GM12878 (cell line): ENCODE results near the gene KDF1. TPM values are rescaled to one million over a fixed set of nuclear protein-coding genes. Genes with fewer than 3 reads are reported as not detected.

ENCODE experiments used
- ATAC-seq: fragments of 200-7000 bp; cut with Tn5 transposase; 3 replicates; pipeline ENCODE4 v1.9.1; 2020; ENCODE audit warnings: mild to moderate bottlenecking, moderate library complexity
- BruUV-seq: library from RNA; stranded (reverse); fragments of 400-500 nt; replicated peaks from 2 replicates; lab custom pipeline; 2021; lab: Mats Ljungman, UMichigan
- CTCF ChIA-PET: fragments of 300-600 bp; sonication (Branson Sonifier 250); formaldehyde crosslinking; extraction: SDS; loops from one replicate; lab custom pipeline; 2021; ENCODE audit warnings: inconsistent platforms; lab: Yijun Ruan, JAX
- POLR2A ChIA-PET: fragments of 350-600 bp; formaldehyde crosslinking; extraction: SDS; loops from one replicate; lab custom pipeline; 2021; ENCODE audit warnings: inconsistent platforms; lab: Charles Lee
- RAD21 ChIA-PET: fragments of 300-600 bp; sonication (Branson Sonifier 250); formaldehyde crosslinking; loops from one replicate; lab custom pipeline; 2023; ENCODE audit warnings: antibody characterized with exemption; ENCODE audit not compliant: unreplicated experiment; lab: Charles Lee
- SMC1A ChIA-PET: fragments of 300-600 bp; sonication (Branson Sonifier 250); formaldehyde crosslinking; loops from one replicate; lab custom pipeline; 2023; ENCODE audit not compliant: unreplicated experiment, uncharacterized antibody; lab: Charles Lee
- DNase-seq: peaks from one replicate; pipeline ENCODE4 v3.0.0-alpha.2; 2011; ENCODE audit warnings: low read depth, low spot score
- FAIRE-seq: peaks from 3 replicates; lab custom pipeline; 2011; peaks lifted over from hg19 to GRCh38; lab: Jason Lieb, UNC
- H2AFZ ChIP-seq: 2 replicates; pipeline ENCODE4 v1.6.0; 2011; ENCODE audit warnings: low read depth, low read length, control low read depth; ENCODE audit not compliant: control insufficient read depth
- H3K27ac ChIP-seq: 2 replicates; pipeline ENCODE4 v1.5.1; 2011; ENCODE audit warnings: control low read depth; ENCODE audit not compliant: control insufficient read depth, insufficient read depth
- H3K27me3 ChIP-seq, 2 experiments: replicated peaks in 1 of 2; 2 replicates each; pipeline versions ENCODE4 v1.6.0 to v1.6.1; 2011; ENCODE audit warnings: low read length in 1 of 2; ENCODE audit not compliant: control insufficient read depth in 2 of 2, insufficient read depth in 2 of 2
- H3K36me3 ChIP-seq, 2 experiments: 2 replicates each; pipeline ENCODE4 v1.5.1; 2011; ENCODE audit warnings: low read length in 1 of 2; ENCODE audit not compliant: control insufficient read depth in 2 of 2, insufficient read depth in 2 of 2
- H3K4me1 ChIP-seq: 2 replicates; pipeline ENCODE4 v1.6.1; 2011; ENCODE audit warnings: mild to moderate bottlenecking, low read length, moderate library complexity, mixed read lengths; ENCODE audit not compliant: control insufficient read depth, insufficient read depth
- H3K4me2 ChIP-seq: 2 replicates; pipeline ENCODE4 v1.6.0; 2011; ENCODE audit warnings: control low read depth; ENCODE audit not compliant: control insufficient read depth, insufficient read depth
- H3K4me3 ChIP-seq: fragments of 200-600 bp; sonication (generic); 2 replicates; pipeline ENCODE4 v1.5.1; 2016
- H3K79me2 ChIP-seq: 2 replicates; pipeline ENCODE4 v1.6.0; 2011; ENCODE audit warnings: low read length; ENCODE audit not compliant: control insufficient read depth, insufficient read depth
- H3K9ac ChIP-seq: 2 replicates; pipeline ENCODE4 v1.8.0; 2011; ENCODE audit warnings: low read length, control low read depth, mixed read lengths; ENCODE audit not compliant: control insufficient read depth, insufficient read depth
- H3K9me3 ChIP-seq: replicated peaks from 3 replicates; pipeline ENCODE4 v1.5.1; 2011; ENCODE audit warnings: mild to moderate bottlenecking, low read length; ENCODE audit not compliant: control insufficient read depth, insufficient read depth
- H4K20me1 ChIP-seq: 2 replicates; pipeline ENCODE4 v1.6.0; 2011; ENCODE audit not compliant: control insufficient read depth, insufficient read depth
- ATF2 ChIP-seq: IDR thresholded peaks from 2 replicates; pipeline ENCODE4 v1.6.1; 2012; ENCODE audit warnings: low read length, inconsistent platforms
- BCL3 ChIP-seq: IDR thresholded peaks from 2 replicates; pipeline ENCODE4 v1.6.1; 2011; ENCODE audit warnings: borderline replicate concordance, low read depth, mild to moderate bottlenecking, moderate library complexity, low read length; ENCODE audit not compliant: insufficient read depth, poor library complexity, severe bottlenecking
- CUX1 ChIP-seq: IDR thresholded peaks from 2 replicates; pipeline ENCODE4 v1.6.1; 2012; ENCODE audit warnings: improper control_type of control experiment, low read depth, low read length; ENCODE audit not compliant: insufficient replicate concordance
- EZH2 ChIP-seq: IDR thresholded peaks from 2 replicates; pipeline ENCODE4 v1.6.1; 2012; ENCODE audit warnings: low read depth, mild to moderate bottlenecking, control low read depth, inconsistent platforms, low read length, borderline replicate concordance; ENCODE audit not compliant: control insufficient read depth
- NR2C2 ChIP-seq: IDR thresholded peaks from 2 replicates; pipeline ENCODE4 v1.6.1; 2011; ENCODE audit warnings: borderline replicate concordance, low read depth; ENCODE audit not compliant: control insufficient read depth, insufficient read length
- POLR2A ChIP-seq: IDR thresholded peaks from 2 replicates; pipeline ENCODE4 v1.6.1; 2011; ENCODE audit warnings: low read depth, mild to moderate bottlenecking, low read length
- RELA ChIP-seq: fragments of 450-650 bp; IDR thresholded peaks from 2 replicates; pipeline ENCODE4 v1.8.0; 2014; ENCODE audit warnings: borderline replicate concordance; ENCODE audit not compliant: partially characterized antibody
- RUNX3 ChIP-seq: IDR thresholded peaks from 2 replicates; pipeline ENCODE4 v1.6.1; 2012; ENCODE audit warnings: low read length, inconsistent platforms
- USF1 ChIP-seq: IDR thresholded peaks from 2 replicates; pipeline ENCODE4 v1.6.1; 2011; ENCODE audit warnings: borderline replicate concordance, low read depth, mild to moderate bottlenecking, moderate library complexity, mixed read lengths, low read length; ENCODE audit not compliant: insufficient read depth; ENCODE audit errors: extremely low read length
- ZNF274 ChIP-seq: IDR thresholded peaks from one replicate; pipeline ENCODE4 v1.8.0; 2011; ENCODE audit not compliant: insufficient read length, insufficient read depth
- WGBS: methylation state at CpG from one replicate; pipeline ENCODE4 v1.1.6; 2016; ENCODE audit warnings: low lambda C conversion rate; ENCODE audit not compliant: insufficient replicate concordance, insufficient coverage; ENCODE audit errors: missing lambda C conversion rate; 5-methylcytosine and 5-hydroxymethylcytosine counted together
- in situ Hi-C: fragments of 300-500 bp; cut with MboI; formaldehyde crosslinking; loops from 9 replicates; pipeline ENCODE4 v1.14.3; 2018; ENCODE audit warnings: mixed read lengths
- intact Hi-C: fragments of 100-400 bp; cut with micrococcal nuclease; formaldehyde crosslinking; loops from one replicate; pipeline ENCODE4 v1.14.2; 2022; ENCODE audit not compliant: unreplicated experiment
- polyA plus RNA-seq, 11 experiments: library from polyadenylated mRNA; depleted of rRNA in 4 of 11; unstranded in 6 of 11; stranded (reverse) in 5 of 11; fragments of >200 nt; fragmentation: Nextera tagmentation in 4 of 11; fragmentation: Illumina TruSeq in 1 of 11; extraction: Ambion mirVana in 4 of 11; extraction: Trizol in 1 of 11; gene quantifications; 1 replicate in 1 of 11; 2 replicates in 10 of 11; pipeline versions ENCODE4 v1.2.1 to v1.2.3, GENCODE V29; 2011 to 2016; ENCODE audit warnings: inconsistent platforms in 2 of 11, missing spikeins in 2 of 11, low read depth in 1 of 11
- total RNA-seq, 4 experiments: library from RNA; depleted of rRNA in 3 of 4; stranded (reverse); fragments of >200 nt in 3 of 4; fragmentation: Illumina TruSeq in 1 of 4; extraction: Trizol in 1 of 4; gene quantifications; 2 replicates each; pipeline versions ENCODE4 v1.2.1 to v1.2.3, GENCODE V29; 2013 to 2021

The KDF1 gene
- total and polyA plus RNA-seq, 10 of the 15 experiments (the other 5 are each of a cell fraction or from before 2014, with no cell fraction given) = 0.03 to 0.13 (median 0.04) TPM; not detected in 7

- in situ Hi-C loops = no loop called here
- TF ChIP-seq POLR2A = no peak
- TF ChIP-seq BCL3 = no peak
- no peak for TF ChIP-seq ZNF274
- TF ChIP-seq CUX1 = no peak
- no peak for TF ChIP-seq ATF2
- no peak for TF ChIP-seq NR2C2
- TF ChIP-seq USF1 = no peak
- no peak for TF ChIP-seq RELA
- no peak for TF ChIP-seq RUNX3
- no peak for TF ChIP-seq EZH2
- FAIRE-seq (no peak), DNase-seq (no peak), ATAC-seq (no peak; the same call in 2 of the 3 replicates)
- H3K4me2 ChIP-seq = no peak overlapping the region
- intact Hi-C loops = no loop called here
- WGBS = 97% methylated on average over 3 of the region's 3 CpGs
- ChIA-PET CTCF (no interaction called here), POLR2A (no interaction called here), SMC1A (no interaction called here), RAD21 (no interaction called here)
- no peaks in the 10 kb centered on the region; the same call in 1 of the 2 replicates for H4K20me1 ChIP-seq
- no peak overlapping the region for H3K9ac ChIP-seq
- no peaks in the 10 kb centered on the region for H3K4me1 ChIP-seq
- H3K27me3 ChIP-seq = no peaks in the 10 kb centered on the region
- H3K4me3 ChIP-seq = no peak overlapping the region
- no peak overlapping the region for H2AFZ ChIP-seq
- H3K27ac ChIP-seq = no peak overlapping the region
- BruUV-seq = no TSS peak
- peaks cover 4 to 16% of the 10 kb centered on the region in 2 experiments; a peak in 3 of 4 replicates for H3K36me3 ChIP-seq
- no peaks in the 10 kb centered on the region for H3K9me3 ChIP-seq
- H3K79me2 ChIP-seq = no peaks in the 10 kb centered on the region
Measured at GRCh38 chr1:26949926-26950319, 10.3 kb downstream of the KDF1 start.
